Measurements from ENCODE around the gene MSI2. TPM values are rescaled to one million over a fixed set of nuclear protein-coding genes. Genes with fewer than 3 reads are reported as not detected.

The MSI2 gene
- total and polyA plus RNA-seq, 9 of the 15 experiments (the other 6 are each of a cell fraction or from before 2014, with no cell fraction given) = 4.6 to 61.8 (median 42.4) TPM

DNA sequence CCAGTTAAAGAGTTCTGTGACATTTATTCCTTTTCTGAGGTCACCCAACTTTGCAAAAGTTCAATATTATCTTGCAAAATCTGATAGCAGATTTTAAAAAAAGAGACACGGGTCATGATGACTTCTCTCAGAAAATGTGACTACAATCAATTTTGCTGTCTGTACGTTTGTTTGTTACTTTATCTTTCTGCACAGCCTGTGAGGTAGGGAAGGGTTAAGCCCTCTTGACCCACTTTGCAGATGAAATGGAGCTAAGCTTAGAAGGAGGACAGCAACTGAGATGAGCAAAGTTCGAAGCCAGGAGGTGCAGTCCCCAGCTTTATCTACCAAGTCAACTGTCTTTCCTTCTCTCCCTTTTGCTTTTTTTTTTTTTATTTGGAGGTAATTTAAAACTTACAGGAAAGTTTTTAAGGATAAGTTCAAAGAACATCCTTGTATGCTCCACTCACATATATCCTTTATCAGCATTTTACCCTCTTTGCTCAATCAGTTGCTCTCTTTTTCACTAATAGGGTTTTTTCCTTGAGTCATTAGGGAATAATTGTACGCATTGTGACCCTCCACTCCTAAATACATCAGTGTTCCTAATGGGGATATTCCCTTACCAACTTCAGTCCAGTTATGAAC is 86.8 kb downstream of the MSI2 start (continued):
- TF ChIP-seq NUFIP1 (IDR thresholded peaks at IDR 0.05; ENCODE audit: partially characterized antibody) (no peak), POLR2A (conservative IDR thresholded peaks at IDR 0.05) (no peak), XRCC5 (IDR thresholded peaks at IDR 0.05; ENCODE audit: low read depth, low read length) (no peak), U2AF2 (optimal IDR thresholded peaks at IDR 0.05; ENCODE audit: low read depth, low read length) (no peak), ZNF165 (CRISPR knock-in tag; IDR thresholded peaks at IDR 0.05; ENCODE audit: borderline replicate concordance) (no peak), RBM25 (IDR thresholded peaks at IDR 0.05; ENCODE audit: low read depth, low read length, severe bottlenecking) (no peak), THRAP3 (IDR thresholded peaks at IDR 0.05; ENCODE audit: borderline replicate concordance) (no peak), GABPB2 (CRISPR knock-in tag; conservative IDR thresholded peaks at IDR 0.05) (no peak), TAF15 (IDR thresholded peaks at IDR 0.05; ENCODE audit: low read depth, low read length) (no peak), TEAD4 (IDR thresholded peaks at IDR 0.05; ENCODE audit: low read length) (peak; percentile 76), TEAD4 (CRISPR knock-in tag; IDR thresholded peaks at IDR 0.05; ENCODE audit: borderline replicate concordance) (no peak), ZNF232 (CRISPR knock-in tag; IDR thresholded peaks at IDR 0.05) (no peak), ZNF175 (CRISPR knock-in tag; IDR thresholded peaks at IDR 0.05; ENCODE audit: low read depth) (no peak), CAMTA2 (CRISPR knock-in tag; conservative IDR thresholded peaks at IDR 0.05) (no peak), EGR1 (conservative IDR thresholded peaks at IDR 0.05) (no peak), CREBBP (IDR thresholded peaks at IDR 0.05; ENCODE audit: low read depth, low read length) (no peak), RBBP5 (IDR thresholded peaks at IDR 0.05; ENCODE audit: borderline replicate concordance, insufficient read depth, low read length, poor library complexity, severe bottlenecking) (no peak), MTF1 (CRISPR knock-in tag; IDR thresholded peaks at IDR 0.05; ENCODE audit: borderline replicate concordance) (no peak)
- TF ChIP-seq, protein P1, sequence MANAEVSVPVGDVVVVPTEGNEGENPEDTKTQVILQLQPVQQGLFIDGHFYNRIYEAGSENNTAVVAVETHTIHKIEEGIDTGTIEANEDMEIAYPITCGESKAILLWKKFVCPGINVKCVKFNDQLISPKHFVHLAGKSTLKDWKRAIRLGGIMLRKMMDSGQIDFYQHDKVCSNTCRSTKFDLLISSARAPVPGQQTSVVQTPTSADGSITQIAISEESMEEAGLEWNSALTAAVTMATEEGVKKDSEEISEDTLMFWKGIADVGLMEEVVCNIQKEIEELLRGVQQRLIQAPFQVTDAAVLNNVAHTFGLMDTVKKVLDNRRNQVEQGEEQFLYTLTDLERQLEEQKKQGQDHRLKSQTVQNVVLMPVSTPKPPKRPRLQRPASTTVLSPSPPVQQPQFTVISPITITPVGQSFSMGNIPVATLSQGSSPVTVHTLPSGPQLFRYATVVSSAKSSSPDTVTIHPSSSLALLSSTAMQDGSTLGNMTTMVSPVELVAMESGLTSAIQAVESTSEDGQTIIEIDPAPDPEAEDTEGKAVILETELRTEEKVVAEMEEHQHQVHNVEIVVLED (CRISPR knock-in tag; IDR thresholded peaks at IDR 0.05) = no peak
- TF ChIP-seq, protein P2, sequence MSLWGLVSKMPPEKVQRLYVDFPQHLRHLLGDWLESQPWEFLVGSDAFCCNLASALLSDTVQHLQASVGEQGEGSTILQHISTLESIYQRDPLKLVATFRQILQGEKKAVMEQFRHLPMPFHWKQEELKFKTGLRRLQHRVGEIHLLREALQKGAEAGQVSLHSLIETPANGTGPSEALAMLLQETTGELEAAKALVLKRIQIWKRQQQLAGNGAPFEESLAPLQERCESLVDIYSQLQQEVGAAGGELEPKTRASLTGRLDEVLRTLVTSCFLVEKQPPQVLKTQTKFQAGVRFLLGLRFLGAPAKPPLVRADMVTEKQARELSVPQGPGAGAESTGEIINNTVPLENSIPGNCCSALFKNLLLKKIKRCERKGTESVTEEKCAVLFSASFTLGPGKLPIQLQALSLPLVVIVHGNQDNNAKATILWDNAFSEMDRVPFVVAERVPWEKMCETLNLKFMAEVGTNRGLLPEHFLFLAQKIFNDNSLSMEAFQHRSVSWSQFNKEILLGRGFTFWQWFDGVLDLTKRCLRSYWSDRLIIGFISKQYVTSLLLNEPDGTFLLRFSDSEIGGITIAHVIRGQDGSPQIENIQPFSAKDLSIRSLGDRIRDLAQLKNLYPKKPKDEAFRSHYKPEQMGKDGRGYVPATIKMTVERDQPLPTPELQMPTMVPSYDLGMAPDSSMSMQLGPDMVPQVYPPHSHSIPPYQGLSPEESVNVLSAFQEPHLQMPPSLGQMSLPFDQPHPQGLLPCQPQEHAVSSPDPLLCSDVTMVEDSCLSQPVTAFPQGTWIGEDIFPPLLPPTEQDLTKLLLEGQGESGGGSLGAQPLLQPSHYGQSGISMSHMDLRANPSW (CRISPR knock-in tag; IDR thresholded peaks at IDR 0.05) = no peak
- TF ChIP-seq, protein P3, sequence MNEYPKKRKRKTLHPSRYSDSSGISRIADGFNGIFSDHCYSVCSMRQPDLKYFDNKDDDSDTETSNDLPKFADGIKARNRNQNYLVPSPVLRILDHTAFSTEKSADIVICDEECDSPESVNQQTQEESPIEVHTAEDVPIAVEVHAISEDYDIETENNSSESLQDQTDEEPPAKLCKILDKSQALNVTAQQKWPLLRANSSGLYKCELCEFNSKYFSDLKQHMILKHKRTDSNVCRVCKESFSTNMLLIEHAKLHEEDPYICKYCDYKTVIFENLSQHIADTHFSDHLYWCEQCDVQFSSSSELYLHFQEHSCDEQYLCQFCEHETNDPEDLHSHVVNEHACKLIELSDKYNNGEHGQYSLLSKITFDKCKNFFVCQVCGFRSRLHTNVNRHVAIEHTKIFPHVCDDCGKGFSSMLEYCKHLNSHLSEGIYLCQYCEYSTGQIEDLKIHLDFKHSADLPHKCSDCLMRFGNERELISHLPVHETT (CRISPR knock-in tag; conservative IDR thresholded peaks at IDR 0.05 in 1 of 2, IDR thresholded peaks at IDR 0.05 in 1 of 2) = no peak
- TF ChIP-seq, protein P4, sequence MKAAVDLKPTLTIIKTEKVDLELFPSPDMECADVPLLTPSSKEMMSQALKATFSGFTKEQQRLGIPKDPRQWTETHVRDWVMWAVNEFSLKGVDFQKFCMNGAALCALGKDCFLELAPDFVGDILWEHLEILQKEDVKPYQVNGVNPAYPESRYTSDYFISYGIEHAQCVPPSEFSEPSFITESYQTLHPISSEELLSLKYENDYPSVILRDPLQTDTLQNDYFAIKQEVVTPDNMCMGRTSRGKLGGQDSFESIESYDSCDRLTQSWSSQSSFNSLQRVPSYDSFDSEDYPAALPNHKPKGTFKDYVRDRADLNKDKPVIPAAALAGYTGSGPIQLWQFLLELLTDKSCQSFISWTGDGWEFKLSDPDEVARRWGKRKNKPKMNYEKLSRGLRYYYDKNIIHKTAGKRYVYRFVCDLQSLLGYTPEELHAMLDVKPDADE (conservative IDR thresholded peaks at IDR 0.05; ENCODE audit: control insufficient read depth, low read depth, low read length) = no peak

Measured in K562 (cell line).